ENCODE measurements around the gene ANP32A. TPM values are rescaled to one million over a fixed set of nuclear protein-coding genes. Genes with fewer than 3 reads are reported as not detected.
A peak's percentile ranks its signal among the peaks of the same experiment; 100 is the strongest.

Gene ANP32A
- total and polyA plus RNA-seq, 9 of the 15 experiments (the other 6 are each of a cell fraction or from before 2014, with no cell fraction given), result 13.2 to 656 (median 210) TPM

DNA sequence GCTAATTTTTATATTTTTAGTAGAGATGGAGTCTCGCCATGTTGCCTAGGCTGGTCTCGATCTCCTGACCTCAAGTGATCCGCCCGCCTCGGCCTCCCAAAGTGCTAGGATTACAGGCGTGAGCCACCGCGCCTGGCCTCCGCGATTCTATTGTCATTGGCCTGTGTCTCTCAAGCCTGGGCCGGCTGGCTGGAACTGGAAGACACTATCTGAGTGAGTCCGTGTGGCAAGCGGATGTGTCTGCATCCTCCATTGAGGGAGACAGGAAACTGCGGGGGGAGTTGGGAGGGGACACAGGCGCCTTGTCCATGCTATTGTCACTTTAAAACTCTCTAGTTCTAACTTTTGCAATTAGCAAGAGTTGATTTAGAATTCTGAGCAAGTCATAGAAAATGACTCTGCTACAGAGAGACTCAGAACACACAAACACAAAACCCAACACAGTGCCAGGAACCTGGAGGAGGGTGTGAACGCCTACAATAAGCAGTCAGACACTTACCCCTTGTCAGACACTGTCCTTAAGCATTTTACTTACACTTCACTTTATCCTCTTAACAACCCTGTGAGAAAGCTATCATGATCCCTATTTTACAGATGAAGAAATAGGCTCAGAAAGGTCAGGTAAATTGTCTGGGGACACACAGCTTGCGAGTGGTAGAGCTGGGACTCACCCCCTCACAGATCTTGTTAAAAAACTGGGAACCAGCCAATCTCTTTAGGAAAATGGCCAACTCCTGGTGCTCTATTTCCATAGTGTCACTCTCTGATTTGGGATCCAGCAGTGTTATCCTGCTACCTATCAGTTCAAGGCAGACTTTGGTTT lies 38.7 kb downstream of the ANP32A start:
- H2AFZ ChIP-seq (ENCODE audit: low read depth, low read length), result no peak overlapping the region
- H3K4me2 ChIP-seq (ENCODE audit: insufficient read depth, low read length), result no peak overlapping the region
- no peaks in the 10 kb centered on the region for H3K9me3 ChIP-seq (replicated peaks; ENCODE audit: control insufficient read depth, insufficient read depth, low read depth, low read length)
- H3K9me1 ChIP-seq (ENCODE audit: control insufficient read depth, insufficient read depth, low read length), result no peaks in the 10 kb centered on the region
- 88% methylated on average over 10 of the region's 17 CpGs for WGBS (ENCODE audit: insufficient coverage, low coverage, missing lambda C conversion rate)
- peaks cover 0 to 3% of the 10 kb centered on the region in 2 experiments; a peak in 1 of 5 replicates for H3K4me1 ChIP-seq (replicated peaks in 1 of 2; ENCODE audit: control insufficient read depth in 2 of 2, insufficient read depth in 2 of 2, low read length in 2 of 2)
- DNase-seq (ENCODE audit: extremely low read depth in 1 of 4, low spot score in 3 of 4), result no peak
- H3K27me3 ChIP-seq (ENCODE audit: control insufficient read depth in 2 of 2, insufficient read depth in 2 of 2, low read length in 2 of 2), result no peaks in the 10 kb centered on the region
- TF ChIP-seq, protein P1, sequence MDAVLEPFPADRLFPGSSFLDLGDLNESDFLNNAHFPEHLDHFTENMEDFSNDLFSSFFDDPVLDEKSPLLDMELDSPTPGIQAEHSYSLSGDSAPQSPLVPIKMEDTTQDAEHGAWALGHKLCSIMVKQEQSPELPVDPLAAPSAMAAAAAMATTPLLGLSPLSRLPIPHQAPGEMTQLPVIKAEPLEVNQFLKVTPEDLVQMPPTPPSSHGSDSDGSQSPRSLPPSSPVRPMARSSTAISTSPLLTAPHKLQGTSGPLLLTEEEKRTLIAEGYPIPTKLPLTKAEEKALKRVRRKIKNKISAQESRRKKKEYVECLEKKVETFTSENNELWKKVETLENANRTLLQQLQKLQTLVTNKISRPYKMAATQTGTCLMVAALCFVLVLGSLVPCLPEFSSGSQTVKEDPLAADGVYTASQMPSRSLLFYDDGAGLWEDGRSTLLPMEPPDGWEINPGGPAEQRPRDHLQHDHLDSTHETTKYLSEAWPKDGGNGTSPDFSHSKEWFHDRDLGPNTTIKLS (IDR thresholded peaks at IDR 0.05; ENCODE audit: borderline replicate concordance, low read depth), result no peak
- TF ChIP-seq RBM25 (IDR thresholded peaks at IDR 0.05; ENCODE audit: low read depth, low read length, severe bottlenecking), result peak; percentile 49
- TF ChIP-seq TCF3 (CRISPR knock-in tag; IDR thresholded peaks at IDR 0.05), result no peak
- no peak for TF ChIP-seq HNRNPH1 (optimal IDR thresholded peaks at IDR 0.05; ENCODE audit: low read depth, low read length)
- no peak for TF ChIP-seq NR1H2 (CRISPR knock-in tag; IDR thresholded peaks at IDR 0.05)
- TF ChIP-seq, protein P2, sequence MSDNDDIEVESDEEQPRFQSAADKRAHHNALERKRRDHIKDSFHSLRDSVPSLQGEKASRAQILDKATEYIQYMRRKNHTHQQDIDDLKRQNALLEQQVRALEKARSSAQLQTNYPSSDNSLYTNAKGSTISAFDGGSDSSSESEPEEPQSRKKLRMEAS (CRISPR knock-in tag; IDR thresholded peaks at IDR 0.05), result no peak
- TF ChIP-seq ZNF589 (CRISPR knock-in tag; IDR thresholded peaks at IDR 0.05; ENCODE audit: low read depth), result no peak
- no peak for TF ChIP-seq ELF4 (CRISPR knock-in tag; IDR thresholded peaks at IDR 0.05)
- CTCF ChIA-PET (ENCODE audit: low intra/inter-chr PET ratio), result no interaction called here
- peaks cover 89% of the 10 kb centered on the region for H3K36me3 ChIP-seq (ENCODE audit: control insufficient read depth, insufficient read depth, low read length)
- no peak for FAIRE-seq
- peaks cover 6% of the 10 kb centered on the region; the same call in 1 of the 3 replicates for H3K79me2 ChIP-seq (ENCODE audit: control insufficient read depth, insufficient read depth, low read length)
- no peak overlapping the region for H3K9ac ChIP-seq (ENCODE audit: insufficient read depth in 1 of 2, low read depth in 2 of 2, low read length in 2 of 2)
- POLR2A ChIA-PET, result interaction anchor here (0.6 to 0.9 kb wide), 2 partner anchors 23 to 300 kb away, joined by 3 read pairs; no protein-coding TSS in a partner anchor
- H3K27ac ChIP-seq (ENCODE audit: extremely low read depth, low read depth, low read length), result no peak overlapping the region
- intact Hi-C loops (cut with micrococcal nuclease), result loop anchor here (2.0 kb wide), 2 partner anchors 47 to 93 kb away; no protein-coding TSS in a partner anchor
- no peaks in the 10 kb centered on the region; the same call in 1 of the 2 replicates for H4K20me1 ChIP-seq (replicated peaks; ENCODE audit: control insufficient read depth, insufficient read depth, low read length)
- ATAC-seq, result no peak
- in situ Hi-C loops (cut with MboI), result loop anchor here (5.0 kb wide), 1 partner anchor 95 kb away; no protein-coding TSS in a partner anchor
- H3K4me3 ChIP-seq, result no peak overlapping the region
- BruUV-seq (replicated peaks), result no TSS peak

Data from K562 (cell line).